HG03469 (cell line): ENCODE data around the gene KLHL30.
"Not testable (repeated sequence)": the region's sequence is repeated elsewhere in the genome, so short reads cannot be mapped to it uniquely, and the experiment has no call there.

Source experiments
- ATAC-seq: cut with Tn5 transposase; IDR thresholded peaks from one replicate; pipeline ENCODE4 v1.9.1; 2021; ENCODE audit warnings: mild to moderate bottlenecking, moderate library complexity, moderate number of reproducible peaks; ENCODE audit not compliant: unreplicated experiment

Gene KLHL30

DNA sequence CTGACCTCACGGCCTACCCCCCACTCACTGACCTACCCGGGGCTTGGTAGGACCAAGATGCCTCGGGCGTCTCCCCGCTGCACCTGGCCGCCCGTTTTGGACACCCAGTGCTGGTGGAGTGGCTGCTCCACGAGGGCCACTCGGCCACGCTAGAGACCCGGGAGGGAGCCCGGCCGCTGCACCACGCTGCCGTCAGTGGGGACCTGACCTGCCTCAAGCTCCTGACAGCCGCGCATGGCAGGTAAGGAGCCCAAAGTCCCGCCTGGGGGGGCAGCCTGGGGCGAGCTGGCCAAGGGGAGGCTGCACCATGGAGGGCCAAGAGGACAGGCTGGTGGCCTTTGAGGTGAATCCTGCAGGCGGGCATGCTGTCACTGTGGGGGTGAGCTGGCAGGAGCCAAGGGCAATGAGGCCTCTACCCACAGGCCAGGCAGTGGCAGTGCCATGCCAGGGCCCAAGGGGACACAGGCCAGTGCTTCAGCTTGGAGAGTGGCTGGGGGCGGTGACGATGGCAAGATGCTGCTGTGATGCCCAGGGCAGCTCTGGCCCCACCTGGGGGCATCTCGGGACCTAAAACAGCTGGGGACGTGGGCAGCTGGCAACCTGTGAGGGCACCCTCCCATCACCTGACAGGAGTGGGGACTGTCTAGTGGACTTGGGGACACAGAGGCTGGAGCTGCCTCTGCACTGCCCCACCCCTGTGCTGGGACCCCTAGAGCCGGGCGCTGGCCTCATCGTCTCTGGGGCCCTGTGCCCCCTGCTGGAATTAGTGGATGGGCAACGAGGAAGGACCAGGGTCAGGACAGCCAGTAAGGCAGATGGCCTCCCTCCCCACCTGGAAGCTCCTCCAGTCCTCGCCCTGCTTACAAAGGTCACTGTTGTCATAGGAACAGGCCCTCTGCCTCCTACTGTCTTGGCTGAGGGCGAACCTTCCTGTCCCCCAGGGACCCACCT, 36.3 kb upstream of the KLHL30 start:
- ATAC-seq = no peak

DNA sequence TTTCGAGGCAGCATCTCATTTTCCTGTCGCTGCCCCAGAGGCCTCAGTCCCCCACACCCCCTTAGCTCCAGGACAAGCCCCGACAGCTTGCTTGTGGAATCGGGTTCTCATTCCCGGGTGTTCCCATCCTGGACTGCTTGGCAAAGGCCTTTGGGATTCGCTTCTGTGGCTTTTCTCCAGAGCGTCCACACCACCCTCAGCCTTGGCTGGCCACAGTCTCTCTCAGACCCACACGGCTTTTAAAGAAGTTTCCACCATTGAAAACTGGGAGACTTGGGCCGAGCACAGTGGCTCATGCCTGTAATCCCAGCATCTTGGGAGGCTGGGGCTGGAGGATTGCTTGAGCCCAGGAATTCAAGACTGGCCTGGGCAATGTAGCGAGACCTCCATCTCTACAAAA, 35.6 kb upstream of the KLHL30 start:
- no peak for ATAC-seq

DNA sequence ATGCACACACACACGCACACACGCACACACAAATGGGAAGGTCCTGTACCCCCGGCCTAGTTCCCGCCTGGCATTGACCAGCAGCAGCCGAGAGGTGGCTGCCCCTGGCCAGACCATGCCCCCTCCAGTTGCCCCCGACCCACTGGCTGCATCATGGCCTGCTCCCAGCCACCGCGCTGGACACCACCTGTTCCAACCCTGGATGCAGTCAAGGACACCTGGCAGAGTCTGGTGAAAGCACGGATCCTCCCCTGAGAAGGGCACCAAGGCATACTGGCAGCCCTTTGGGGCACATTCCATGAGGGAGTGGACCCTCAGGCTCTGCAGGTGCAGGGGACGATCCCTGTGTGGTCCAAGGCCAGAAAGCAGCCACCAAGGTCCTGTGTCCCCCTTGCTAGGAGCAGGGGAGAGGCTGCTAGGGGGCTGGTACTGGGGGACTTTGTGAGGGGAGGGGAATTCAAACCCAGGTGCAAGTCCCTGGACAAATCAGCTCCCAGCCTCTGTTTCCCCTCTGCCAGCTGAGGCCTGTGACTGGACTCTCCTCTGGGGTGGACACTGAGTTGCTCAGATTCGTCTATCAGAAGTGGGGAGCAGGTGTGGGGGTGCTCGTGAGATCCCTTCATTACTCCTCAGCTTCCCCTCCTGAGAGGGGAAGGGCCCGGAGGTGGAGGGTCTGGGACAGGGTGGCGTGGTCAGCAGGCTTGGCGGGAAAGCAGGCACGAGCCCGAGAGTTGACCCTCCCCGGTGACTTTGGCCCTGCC, 34.8 kb upstream of the KLHL30 start:
- ATAC-seq = no peak

DNA sequence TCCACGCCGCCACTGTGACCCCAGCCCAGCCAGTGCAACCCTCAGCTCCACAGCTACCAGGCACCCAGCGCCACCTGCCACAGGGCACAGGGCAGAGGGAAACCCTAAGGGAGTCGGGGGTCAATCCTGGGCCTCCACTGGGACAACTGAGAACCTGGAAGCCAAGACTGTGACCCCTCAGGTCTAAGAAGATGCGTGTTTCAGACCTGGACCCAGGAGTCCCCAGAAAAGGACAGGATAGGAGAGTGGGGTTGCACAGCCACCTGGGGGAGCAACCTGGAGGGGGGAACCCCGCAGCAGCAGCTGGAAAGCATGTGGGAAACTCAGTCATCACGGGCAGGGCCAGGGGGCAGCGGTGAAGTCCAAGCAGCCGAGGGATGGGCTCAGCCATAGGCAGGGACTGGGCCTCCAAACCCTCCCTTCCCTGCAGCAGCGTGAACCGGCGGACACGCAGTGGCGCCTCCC, 34.2 kb upstream of the KLHL30 start:
- no peak for ATAC-seq

DNA sequence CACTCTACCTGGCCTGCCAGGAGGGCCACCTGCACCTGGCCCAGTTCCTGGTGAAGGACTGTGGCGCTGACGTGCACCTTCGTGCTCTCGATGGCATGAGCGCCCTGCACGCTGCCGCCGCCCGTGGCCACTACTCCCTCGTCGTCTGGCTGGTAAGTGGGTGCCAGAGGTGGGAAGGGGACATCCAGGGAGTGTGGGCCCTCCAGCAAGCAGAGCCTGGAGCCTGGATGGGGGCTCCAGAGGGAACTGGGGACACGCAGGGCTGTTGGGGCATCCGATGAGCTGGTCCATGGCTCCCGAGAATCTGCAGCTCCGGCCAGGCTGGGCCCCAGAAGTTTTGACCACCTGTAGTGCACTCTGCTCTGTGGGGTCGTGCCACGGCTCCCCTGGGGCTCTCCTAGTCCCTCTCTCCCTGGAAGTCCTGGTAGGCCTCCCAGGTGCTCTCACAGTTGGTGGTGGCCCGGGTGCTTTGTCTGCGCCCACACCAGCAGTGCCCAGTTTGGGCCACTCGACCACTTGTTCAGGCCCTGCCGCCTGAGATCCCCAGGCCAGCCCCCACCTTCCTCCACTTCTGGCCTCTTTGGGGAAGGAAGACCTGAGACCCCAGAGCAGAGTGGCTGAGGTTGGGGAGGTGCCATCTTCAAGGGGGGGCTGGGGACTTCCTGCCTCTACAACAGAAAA, 33.6 kb upstream of the KLHL30 start:
- no peak for ATAC-seq

DNA sequence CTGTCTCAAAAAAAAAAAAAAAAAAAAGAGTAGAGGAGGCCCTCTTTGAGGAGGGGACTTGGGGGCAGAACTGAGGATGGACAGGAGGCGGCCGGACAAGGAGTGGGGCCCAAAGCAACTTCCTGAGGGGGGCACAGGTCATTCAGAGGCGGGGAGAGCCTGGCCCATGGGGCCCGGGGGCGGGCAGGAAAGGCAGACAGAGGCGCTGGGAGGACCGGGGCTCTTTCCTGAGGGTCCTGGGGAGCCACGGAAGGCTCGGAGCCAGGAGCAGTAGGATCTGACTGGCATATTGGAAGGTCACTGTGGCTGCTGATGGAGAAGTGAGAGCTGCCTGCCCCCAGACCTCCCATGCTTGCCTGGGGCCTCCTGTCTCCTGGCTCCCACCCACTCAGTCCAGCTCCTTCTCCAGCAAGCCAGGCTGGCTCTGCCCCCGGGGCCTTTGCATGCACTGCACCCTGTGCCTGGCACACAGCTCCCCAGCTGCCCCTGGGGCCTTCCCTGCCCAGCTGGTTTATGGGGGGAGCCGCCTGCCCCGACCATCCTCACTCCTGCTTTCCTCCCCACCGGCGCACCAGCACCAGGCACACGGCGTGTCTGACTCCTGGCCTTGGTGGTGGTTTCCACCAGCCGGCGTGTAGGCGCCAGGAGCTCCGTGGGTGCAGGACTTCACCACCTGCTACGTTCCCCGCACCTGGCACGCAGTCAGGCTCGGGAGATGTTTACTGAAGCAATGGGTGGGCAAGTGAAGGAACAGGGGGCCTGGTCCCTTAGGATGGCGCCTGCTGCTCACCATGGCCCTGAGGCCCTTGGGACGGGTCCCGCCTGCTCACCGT, 32.7 kb upstream of the KLHL30 start:
- no peak for ATAC-seq

DNA sequence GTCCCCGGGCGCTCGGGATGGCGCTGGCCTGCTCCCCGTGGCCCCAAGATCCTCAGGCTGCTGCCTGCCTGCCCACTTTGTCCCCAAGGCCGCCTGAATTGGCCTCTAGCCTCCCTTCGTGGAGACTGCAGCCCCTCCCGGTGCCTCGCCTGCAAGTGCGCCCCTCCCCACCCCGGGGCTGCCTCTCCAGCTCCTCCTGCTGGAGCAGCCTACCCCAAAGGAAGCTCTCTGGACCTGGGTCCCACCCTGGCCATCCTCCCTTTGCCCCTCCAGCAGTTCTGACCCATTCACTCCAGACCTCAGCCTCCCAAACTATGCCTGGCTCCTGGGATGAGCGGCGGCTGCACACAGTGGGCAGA, 32.1 kb upstream of the KLHL30 start:
- ATAC-seq = no peak

DNA sequence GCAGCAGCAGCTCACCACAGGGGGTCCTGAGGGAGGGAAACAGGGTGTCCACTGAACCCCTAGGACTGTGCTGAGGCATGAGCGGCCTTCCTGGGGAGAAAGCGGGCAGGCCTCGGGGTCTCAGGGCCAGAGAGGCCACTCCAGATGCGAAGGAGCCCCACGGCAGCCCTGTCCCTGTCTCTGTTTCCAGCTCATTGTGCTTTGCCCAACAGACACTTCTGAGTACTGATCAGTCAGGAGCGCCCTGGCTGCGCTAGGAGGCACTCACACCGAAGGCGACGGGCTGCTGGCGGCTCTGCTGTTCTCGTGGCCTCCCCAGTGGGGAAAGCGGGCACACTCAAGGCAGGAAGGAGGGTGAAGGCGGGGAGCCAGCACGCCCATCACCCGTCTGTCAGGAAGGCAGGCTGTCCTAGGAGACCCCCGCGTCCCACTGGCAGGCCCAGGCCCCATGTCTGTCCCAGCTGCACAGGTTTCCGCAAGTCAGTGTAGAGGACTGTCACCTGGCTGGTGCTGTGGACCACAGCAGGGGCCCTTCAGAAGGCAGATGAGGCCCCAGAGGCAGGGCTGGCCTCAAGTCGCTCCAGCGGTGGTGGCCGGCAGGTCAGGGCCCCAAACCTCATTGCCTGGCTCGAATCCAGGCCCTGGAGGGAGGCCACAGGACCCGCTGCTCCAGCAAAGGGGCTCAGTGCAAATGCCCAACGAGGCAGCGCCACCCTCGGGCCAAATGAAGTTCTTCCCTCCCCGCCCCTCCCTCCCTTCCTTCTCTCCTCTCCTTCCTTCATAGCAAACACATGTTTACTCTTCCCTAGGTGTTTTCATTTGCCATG, 31.6 kb upstream of the KLHL30 start:
- no peak for ATAC-seq

DNA sequence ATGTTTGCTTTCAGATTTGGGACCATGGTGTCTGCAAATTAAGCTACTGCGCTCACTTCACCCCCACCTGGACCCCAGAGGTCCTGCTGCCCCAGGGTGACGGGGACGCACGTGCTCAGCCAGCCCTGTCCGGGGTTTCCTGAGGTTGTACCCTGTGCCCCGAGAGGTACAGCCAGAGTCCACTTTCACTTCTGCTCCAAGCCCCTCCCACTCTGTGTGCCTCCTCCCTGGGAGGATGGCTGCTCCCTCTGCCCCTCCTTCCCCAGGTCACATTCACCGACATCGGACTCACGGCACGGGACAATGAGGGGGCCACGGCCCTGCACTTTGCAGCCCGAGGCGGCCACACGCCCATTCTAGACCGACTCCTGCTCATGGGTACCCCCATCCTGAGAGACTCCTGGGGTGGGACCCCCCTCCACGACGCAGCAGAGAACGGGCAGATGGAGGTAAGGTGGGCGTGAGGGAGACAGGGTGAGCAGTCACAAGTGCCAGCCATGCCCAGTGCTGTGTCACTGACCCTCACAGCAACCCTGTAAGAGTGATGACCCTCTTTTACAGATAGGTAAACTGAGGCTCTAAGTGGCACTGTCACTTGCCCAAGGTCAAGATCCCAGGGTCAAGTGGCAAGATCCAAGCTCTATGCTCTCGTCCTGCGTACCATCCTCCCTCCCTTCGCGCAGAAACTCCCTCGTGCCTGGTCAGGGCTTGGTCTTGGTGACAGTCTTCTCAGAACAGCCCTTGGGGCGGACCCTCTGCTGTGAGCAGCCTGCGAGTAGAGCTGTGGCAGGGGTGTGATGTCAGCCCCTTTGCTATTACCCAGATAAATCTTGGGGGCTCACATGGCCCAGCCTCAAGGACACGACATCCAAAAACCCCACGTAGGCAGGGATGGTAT, 30.7 kb upstream of the KLHL30 start:
- ATAC-seq = no peak

DNA sequence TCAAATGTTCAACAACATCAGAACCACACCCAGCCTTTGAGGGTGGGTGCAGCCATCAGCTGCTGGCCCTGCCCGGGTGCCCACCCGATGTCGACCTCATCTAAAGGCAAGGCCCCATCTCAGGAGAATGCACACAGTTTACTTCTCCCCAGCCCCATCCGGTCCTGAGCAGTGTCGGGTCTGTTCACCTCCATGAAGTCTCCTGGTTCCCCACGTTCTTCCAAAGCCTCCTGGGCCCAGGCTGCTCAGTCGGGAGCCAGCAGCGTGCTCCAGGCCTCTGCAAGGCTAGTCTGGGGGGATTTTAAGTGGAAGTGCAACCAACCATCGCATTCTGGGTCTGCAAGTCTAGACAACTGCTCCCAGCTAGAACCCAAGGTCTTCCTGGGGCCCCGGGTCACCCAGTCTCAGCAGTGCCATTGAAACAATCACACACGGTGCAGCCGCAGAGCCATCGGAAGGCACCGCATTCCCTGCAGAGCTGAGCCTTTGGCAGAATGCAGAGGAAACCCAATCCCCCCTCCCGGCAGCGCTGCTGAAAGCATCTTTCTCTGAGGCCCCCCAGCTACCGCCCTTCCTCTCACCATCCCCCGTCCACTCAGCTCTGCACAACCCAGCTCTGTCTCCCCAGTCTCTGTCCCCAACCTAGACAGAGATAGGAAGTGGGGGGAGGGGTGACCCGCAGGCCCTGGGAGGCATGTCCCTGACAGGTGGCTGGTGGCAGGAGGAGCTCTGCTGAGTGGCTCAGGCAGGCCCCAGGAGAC, 29.9 kb upstream of the KLHL30 start:
- no peak for ATAC-seq

DNA sequence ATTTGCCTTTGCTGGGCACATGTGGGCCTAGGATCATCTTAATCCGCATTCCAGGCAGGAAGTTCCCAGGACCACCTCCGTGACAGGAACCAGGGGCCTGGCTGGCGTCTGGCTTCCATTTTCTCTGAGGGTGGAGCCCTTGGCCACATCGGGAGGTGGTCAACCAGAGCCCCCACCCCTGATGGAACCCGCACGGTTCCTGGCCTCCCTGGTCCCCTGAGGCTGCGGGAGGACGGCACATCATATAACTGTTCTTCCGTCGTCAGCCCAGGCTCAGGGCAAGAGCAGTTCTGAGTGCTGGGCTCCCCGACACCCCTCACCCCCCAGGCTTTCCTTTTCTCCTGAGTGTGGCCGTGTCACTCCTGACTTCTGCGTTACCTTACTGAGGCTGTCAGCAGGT, 24.9 kb upstream of the KLHL30 start:
- no peak for ATAC-seq

DNA sequence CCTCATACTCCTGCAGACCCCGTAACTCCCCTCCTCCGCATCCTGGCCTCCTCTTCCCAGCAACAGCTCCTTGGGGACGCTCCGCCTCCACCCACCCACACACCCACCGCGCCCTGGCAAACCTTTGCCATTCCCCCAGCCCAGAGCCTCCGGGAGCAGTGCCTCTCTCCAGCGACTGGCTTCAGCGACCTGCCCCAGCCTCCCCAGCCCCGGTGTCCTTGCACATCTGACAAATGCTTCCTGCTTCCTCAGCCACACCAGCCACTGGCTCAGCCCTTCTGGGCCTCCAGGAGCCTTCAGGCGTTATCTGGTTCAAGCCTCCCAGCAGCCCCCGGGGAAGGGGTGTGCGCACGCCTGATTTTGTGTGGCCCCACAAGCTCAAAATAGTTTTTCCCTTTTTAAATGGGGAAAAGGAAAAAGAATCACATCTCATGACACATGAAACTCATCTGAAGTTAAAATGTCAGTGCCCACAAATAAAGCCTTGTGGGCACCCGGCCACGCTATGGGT, 24.1 kb upstream of the KLHL30 start:
- no peak for ATAC-seq

DNA sequence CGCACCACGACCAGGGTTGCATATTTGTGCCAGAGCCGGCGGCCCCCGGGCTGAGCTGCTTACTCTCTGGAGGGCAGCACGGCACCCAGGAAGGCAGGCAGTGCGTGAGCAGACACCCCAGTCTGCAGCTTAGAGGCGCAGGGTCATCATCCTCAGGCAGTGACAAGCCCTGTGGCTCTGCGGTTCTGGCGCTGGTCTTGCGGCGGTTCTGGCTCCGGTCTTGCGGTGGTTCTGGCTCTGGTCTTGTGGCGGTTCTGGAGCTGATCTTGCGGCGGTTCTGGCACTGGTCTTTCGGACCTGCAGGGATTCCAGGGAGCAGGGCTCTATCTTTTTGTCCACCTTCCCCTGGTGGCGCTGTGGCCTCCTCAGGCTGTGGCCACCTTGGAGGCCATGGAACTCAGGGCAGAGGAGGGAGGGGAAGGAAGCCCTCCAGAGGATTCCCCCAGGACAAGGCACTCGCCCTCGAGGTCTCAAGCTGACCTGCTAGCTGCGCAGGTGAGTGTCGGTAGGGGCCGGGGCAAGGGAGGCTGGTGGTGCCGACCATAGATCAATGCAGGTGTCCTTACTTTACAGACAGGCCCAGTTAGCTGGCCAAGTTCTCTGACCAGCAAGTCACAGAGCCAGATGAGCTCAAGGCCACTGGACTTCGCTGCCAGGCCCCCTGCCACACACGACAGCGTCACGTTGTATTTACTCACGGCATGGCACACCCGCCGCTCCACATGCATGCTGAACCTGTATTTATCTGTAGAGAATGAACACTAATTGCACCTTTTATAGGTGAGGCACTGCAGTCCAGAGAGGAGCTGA, 23.4 kb upstream of the KLHL30 start:
- ATAC-seq = no peak

DNA sequence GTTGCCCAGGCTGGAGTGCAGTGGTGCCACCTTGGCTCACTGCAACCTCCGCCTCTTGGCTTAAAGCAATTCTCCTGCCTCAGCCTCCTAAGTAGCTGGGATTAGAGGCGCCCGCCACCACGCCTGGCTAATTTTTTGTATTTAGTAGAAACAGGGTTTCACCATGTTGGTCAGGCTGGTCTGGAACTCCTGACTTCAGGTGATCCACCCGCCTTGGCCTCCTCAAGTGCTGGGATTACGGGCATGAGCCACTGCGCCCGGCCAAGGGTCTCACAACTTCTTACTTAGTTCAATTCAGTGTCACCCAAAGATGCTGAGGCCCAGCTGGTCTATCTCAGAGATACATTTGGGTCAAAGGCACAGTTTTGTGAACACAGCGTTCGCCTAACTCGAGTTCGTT, 22.8 kb upstream of the KLHL30 start:
- ATAC-seq = not testable (repeated sequence)

DNA sequence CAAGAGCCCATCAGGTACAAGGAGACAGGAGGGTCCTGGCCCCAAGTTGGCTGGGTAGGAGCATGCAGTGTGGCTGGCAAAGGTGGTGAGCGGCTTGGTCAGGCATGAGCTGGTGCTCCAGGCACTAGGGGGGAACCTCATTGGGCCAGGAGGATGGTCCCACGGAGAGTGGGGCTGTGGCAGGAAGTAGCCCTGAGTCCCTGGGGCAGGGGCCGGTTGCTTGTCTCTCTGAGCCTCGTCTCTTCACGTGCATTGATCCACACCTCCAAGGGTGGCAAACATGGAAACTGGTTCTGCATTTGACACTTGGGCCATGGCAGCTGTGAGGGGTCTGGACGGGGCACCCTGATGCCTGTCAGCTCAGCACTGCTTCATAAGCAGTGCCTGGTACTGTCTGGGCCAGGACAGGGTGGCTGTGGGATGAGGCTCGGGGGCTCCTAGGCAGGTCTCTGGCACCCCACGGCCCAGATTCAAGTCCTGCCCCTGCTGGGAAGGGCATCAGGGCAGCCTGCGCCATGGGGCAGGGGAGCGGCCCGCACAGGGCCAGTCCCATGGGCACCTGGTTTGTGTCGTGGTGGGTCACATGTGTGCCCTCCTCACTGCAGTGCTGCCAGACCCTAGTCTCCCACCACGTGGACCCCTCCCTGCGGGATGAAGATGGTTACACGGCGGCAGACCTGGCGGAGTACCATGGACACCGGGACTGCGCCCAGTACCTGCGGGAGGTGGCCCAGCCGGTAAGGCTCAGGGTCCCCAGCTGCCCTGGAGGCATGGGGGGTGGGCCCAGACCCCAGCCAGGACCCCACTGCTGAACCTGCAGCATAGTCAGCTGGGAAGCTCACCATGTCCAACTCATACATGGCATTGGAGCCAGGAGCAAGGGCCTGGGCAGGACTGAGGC, 21.9 kb upstream of the KLHL30 start:
- no peak for ATAC-seq
